22Rv1 (cell line): ENCODE measurements around the gene TMC3.

Experiments
- H3K27ac ChIP-seq: fragments of 450-650 bp; 2 replicates; pipeline ENCODE4 v1.5.1; 2017
- CTCF ChIP-seq: fragments of 450-650 bp; IDR thresholded peaks from 2 replicates; pipeline ENCODE4 v1.5.1; 2017; ENCODE audit warnings: mild to moderate bottlenecking
- ZFX ChIP-seq: fragments of 450-650 bp; IDR thresholded peaks from 2 replicates; pipeline ENCODE4 v1.6.1; 2017; ENCODE audit warnings: antibody characterized with exemption, borderline replicate concordance

TMC3 gene

GRCh38 chr15:81298611-81299010, 75.4 kb downstream of the TMC3 start:
- H3K27ac ChIP-seq: no peak overlapping the region
- TF ChIP-seq ZFX: no peak
- TF ChIP-seq CTCF: no peak

GRCh38 chr15:81297603-81298575, 76.1 kb downstream of the TMC3 start:
- no peak overlapping the region for H3K27ac ChIP-seq
- TF ChIP-seq ZFX (no peak), CTCF (no peak)

- TF ChIP-seq CTCF: no peak
- TF ChIP-seq ZFX: no peak
- H3K27ac ChIP-seq: no peak overlapping the region
Observed at GRCh38 chr15:81297147-81297572, 76.9 kb downstream of the TMC3 start.

GRCh38 chr15:81296673-81297072, 77.3 kb downstream of the TMC3 start:
- H3K27ac ChIP-seq: no peak overlapping the region

GRCh38 chr15:81296186-81296585, 77.8 kb downstream of the TMC3 start:
- TF ChIP-seq CTCF (no peak), ZFX (no peak)
- no peak overlapping the region for H3K27ac ChIP-seq

More at GRCh38 chr15:81296673-81297072, 77.3 kb downstream of the TMC3 start:
- TF ChIP-seq CTCF: no peak
- TF ChIP-seq ZFX: no peak

- H3K27ac ChIP-seq: no peak overlapping the region
- TF ChIP-seq CTCF (no peak), ZFX (no peak)
Observed at GRCh38 chr15:81295486-81296121, 78.4 kb downstream of the TMC3 start.

- TF ChIP-seq CTCF: no peak
- no peak for TF ChIP-seq ZFX
Observed at GRCh38 chr15:81294516-81294880, 79.5 kb downstream of the TMC3 start.

More at GRCh38 chr15:81294516-81294880, 79.5 kb downstream of the TMC3 start:
- H3K27ac ChIP-seq: no peak overlapping the region
